ENCODE data around the gene UCHL5. TPM values are rescaled to one million over a fixed set of nuclear protein-coding genes. Genes with fewer than 3 reads are reported as not detected.

The UCHL5 gene
- total and polyA plus RNA-seq, 2 experiments from 2014 or later: 22.5 to 50.8 TPM

DNA sequence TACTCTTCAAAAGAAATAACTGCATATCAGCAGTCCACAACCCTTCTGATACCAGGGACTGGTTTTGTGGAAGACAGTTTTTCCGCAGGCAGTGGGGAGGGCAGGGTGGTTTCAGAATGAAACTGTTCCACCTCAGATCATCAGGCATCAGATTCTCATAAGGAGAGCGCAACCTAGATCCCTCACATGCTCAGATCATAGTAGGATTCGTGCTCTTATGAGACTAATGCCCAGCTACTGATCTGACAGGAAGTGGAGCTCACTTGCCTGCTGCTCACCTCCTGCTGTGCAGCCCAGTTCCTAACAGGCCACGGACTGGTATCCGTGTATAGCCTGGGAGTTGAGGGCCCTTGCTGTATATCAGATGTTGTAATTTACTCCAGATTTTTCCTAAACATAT lies 11.8 kb upstream of the UCHL5 start:
- Histone ChIP-seq H3K4me2 (ENCODE audit: unreplicated experiment) (no peak overlapping the region), H4K20me1 (ENCODE audit: insufficient read depth) (no peaks in the 10 kb centered on the region), H3K9ac (no peak overlapping the region), H3K4me3 (no peak overlapping the region), H3K36me3 (ENCODE audit: low read depth) (peaks cover 5% of the 10 kb centered on the region; the same call in 1 of the 2 replicates), H3K27me3 (replicated peaks; ENCODE audit: insufficient read depth) (no peaks in the 10 kb centered on the region), H2AFZ (no peak overlapping the region), H3K9me2 (ENCODE audit: insufficient read depth) (no peaks in the 10 kb centered on the region), H3K4me1 (ENCODE audit: insufficient read depth) (no peaks in the 10 kb centered on the region), H3F3A (ENCODE audit: insufficient read depth) (peaks cover 4% of the 10 kb centered on the region; the same call in 1 of the 2 replicates), H3K79me2 (ENCODE audit: insufficient read depth) (peaks cover 89% of the 10 kb centered on the region), H3K9me3 (ENCODE audit: low read depth) (no peaks in the 10 kb centered on the region), H3K27ac (no peak overlapping the region)
- in situ Hi-C loops (cut with MboI): no loop called here
- DNase-seq: no peak
- TF ChIP-seq EZH2phosphoT487 (IDR thresholded peaks at IDR 0.05; ENCODE audit: insufficient read depth, low read depth) (no peak), EZH2 (IDR thresholded peaks at IDR 0.05; ENCODE audit: insufficient read depth, poor library complexity, severe bottlenecking) (no peak)
- 81 to 89% methylated on average over 5 of the region's 5 CpGs for WGBS, 2 experiments (ENCODE audit: low coverage in 1 of 2, low lambda C conversion rate in 2 of 2, missing lambda C conversion rate in 2 of 2)

DNA sequence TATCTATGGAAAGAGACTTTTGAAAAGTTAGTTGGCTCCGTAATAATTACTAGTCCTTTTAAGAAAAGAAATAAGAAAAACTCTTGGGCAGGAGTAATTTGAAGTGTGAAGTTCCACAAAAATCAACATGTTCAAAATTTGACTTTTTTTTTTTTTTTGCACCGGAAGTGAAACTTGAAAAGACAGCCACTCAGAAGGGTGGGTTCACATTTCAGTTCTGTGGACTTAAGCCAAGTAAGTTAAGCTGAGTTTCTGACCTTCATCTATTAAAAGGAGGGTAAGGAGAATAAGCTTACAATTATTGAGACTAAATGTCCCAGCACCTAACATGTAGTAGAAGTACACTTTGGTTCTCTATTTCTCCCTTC lies 11.2 kb upstream of the UCHL5 start:
- no peaks in the 10 kb centered on the region for H3K4me1 ChIP-seq (ENCODE audit: insufficient read depth)
- H3K9me2 ChIP-seq (ENCODE audit: insufficient read depth): no peaks in the 10 kb centered on the region
- TF ChIP-seq EZH2phosphoT487 (IDR thresholded peaks at IDR 0.05; ENCODE audit: insufficient read depth, low read depth) (no peak), EZH2 (IDR thresholded peaks at IDR 0.05; ENCODE audit: insufficient read depth, poor library complexity, severe bottlenecking) (no peak)
- no peaks in the 10 kb centered on the region for H3K27me3 ChIP-seq (replicated peaks; ENCODE audit: insufficient read depth)
- peaks cover 89% of the 10 kb centered on the region for H3K79me2 ChIP-seq (ENCODE audit: insufficient read depth)
- 76 to 77% methylated on average over 2 of the region's 2 CpGs for WGBS, 2 experiments (ENCODE audit: low coverage in 1 of 2, low lambda C conversion rate in 2 of 2, missing lambda C conversion rate in 2 of 2)
- no peak overlapping the region for H3K4me3 ChIP-seq
- no peak overlapping the region for H2AFZ ChIP-seq
- DNase-seq: no peak
- no peak overlapping the region for H3K9ac ChIP-seq
- H3K27ac ChIP-seq: no peak overlapping the region
- peaks cover 4% of the 10 kb centered on the region; the same call in 1 of the 2 replicates for H3F3A ChIP-seq (ENCODE audit: insufficient read depth)
- no peaks in the 10 kb centered on the region for H4K20me1 ChIP-seq (ENCODE audit: insufficient read depth)
- in situ Hi-C loops (cut with MboI): no loop called here
- peaks cover 5% of the 10 kb centered on the region; the same call in 1 of the 2 replicates for H3K36me3 ChIP-seq (ENCODE audit: low read depth)
- H3K4me2 ChIP-seq (ENCODE audit: unreplicated experiment): no peak overlapping the region
- no peaks in the 10 kb centered on the region for H3K9me3 ChIP-seq (ENCODE audit: low read depth)

DNA sequence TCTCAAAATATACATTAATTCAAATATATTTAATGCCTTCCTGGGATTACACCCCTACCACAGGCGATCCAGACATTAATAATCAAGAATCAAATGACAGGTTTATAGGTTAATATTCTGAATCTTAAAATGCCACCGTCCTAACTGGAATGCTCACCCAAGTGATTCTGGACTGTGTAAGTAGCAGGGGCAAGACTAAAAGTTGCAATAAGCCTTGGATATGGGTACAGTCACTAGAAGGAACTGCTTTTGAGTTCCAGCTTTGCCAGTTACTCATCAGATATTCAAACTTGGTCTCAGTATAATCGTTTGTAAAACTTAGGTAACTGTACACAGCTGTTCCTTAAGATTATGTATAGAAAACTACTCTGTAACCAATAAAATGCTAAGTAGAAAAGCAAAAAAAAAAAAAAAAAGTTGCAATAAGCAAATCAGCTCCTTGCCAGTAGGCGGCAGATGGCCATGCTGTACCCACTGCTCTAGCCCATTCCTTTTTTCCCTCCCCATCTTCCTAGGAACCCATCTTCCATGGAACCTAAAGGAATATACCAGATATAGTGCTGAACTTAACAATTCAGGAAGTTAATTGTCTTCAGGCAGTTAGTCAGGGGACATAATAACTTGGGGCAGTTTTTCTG lies 10.7 kb upstream of the UCHL5 start:
- no peaks in the 10 kb centered on the region for H4K20me1 ChIP-seq (ENCODE audit: insufficient read depth)
- H3K36me3 ChIP-seq (ENCODE audit: low read depth): peaks cover 5% of the 10 kb centered on the region; the same call in 1 of the 2 replicates
- DNase-seq: peak; percentile 39
- H3K9ac ChIP-seq: no peak overlapping the region
- H3K9me3 ChIP-seq (ENCODE audit: low read depth): no peaks in the 10 kb centered on the region
- WGBS, 2 experiments (ENCODE audit: low coverage in 1 of 2, low lambda C conversion rate in 2 of 2, missing lambda C conversion rate in 2 of 2): 96 to 98% methylated on average over 4 of the region's 4 CpGs
- no peaks in the 10 kb centered on the region for H3K9me2 ChIP-seq (ENCODE audit: insufficient read depth)
- H3F3A ChIP-seq (ENCODE audit: insufficient read depth): peaks cover 4% of the 10 kb centered on the region; the same call in 1 of the 2 replicates
- H3K4me2 ChIP-seq (ENCODE audit: unreplicated experiment): no peak overlapping the region
- TF ChIP-seq EZH2phosphoT487 (IDR thresholded peaks at IDR 0.05; ENCODE audit: insufficient read depth, low read depth) (no peak), EZH2 (IDR thresholded peaks at IDR 0.05; ENCODE audit: insufficient read depth, poor library complexity, severe bottlenecking) (no peak)
- no peak overlapping the region for H2AFZ ChIP-seq
- no peaks in the 10 kb centered on the region for H3K4me1 ChIP-seq (ENCODE audit: insufficient read depth)
- H3K79me2 ChIP-seq (ENCODE audit: insufficient read depth): peaks cover 89% of the 10 kb centered on the region
- no peaks in the 10 kb centered on the region for H3K27me3 ChIP-seq (replicated peaks; ENCODE audit: insufficient read depth)
- no peak overlapping the region for H3K27ac ChIP-seq
- in situ Hi-C loops (cut with MboI): no loop called here
- H3K4me3 ChIP-seq: no peak overlapping the region

DNA sequence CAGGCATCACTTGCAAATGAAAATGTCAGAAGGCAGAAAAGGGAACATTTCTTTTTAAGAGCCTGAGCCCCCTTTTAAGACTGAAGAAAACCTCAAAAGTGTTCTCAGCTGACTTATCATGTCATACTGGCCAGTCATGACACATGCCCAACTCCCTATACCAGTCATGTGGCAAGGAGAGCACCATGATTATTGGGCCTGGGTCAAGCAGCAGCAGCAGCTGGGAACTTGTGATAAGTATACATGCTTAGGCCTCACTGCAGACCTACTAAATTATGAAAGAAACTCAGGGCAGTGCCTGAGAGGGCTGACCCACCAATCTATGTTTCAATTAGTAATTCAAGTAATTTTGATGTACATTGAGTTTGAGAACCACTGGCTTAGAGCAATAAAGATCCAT lies 8.9 kb upstream of the UCHL5 start:
- Histone ChIP-seq H3K36me3 (ENCODE audit: low read depth) (peaks cover 5% of the 10 kb centered on the region; the same call in 1 of the 2 replicates), H3K27me3 (replicated peaks; ENCODE audit: insufficient read depth) (no peaks in the 10 kb centered on the region), H4K20me1 (ENCODE audit: insufficient read depth) (peaks cover 5% of the 10 kb centered on the region), H3K9me3 (ENCODE audit: low read depth) (no peaks in the 10 kb centered on the region), H3K4me3 (no peak overlapping the region), H3K9me2 (ENCODE audit: insufficient read depth) (no peaks in the 10 kb centered on the region), H3K9ac (no peak overlapping the region), H3K4me2 (ENCODE audit: unreplicated experiment) (no peak overlapping the region), H3F3A (ENCODE audit: insufficient read depth) (peaks cover 4% of the 10 kb centered on the region; the same call in 1 of the 2 replicates), H2AFZ (no peak overlapping the region), H3K4me1 (ENCODE audit: insufficient read depth) (peaks cover 7% of the 10 kb centered on the region), H3K79me2 (ENCODE audit: insufficient read depth) (peaks cover 98% of the 10 kb centered on the region), H3K27ac (no peak overlapping the region)
- in situ Hi-C loops (cut with MboI): no loop called here
- TF ChIP-seq EZH2phosphoT487 (IDR thresholded peaks at IDR 0.05; ENCODE audit: insufficient read depth, low read depth) (no peak), EZH2 (IDR thresholded peaks at IDR 0.05; ENCODE audit: insufficient read depth, poor library complexity, severe bottlenecking) (no peak)
- no peak for DNase-seq

All from GM23248 (cell line).